Measurements from ENCODE around the gene STK24.

The STK24 gene

DNA sequence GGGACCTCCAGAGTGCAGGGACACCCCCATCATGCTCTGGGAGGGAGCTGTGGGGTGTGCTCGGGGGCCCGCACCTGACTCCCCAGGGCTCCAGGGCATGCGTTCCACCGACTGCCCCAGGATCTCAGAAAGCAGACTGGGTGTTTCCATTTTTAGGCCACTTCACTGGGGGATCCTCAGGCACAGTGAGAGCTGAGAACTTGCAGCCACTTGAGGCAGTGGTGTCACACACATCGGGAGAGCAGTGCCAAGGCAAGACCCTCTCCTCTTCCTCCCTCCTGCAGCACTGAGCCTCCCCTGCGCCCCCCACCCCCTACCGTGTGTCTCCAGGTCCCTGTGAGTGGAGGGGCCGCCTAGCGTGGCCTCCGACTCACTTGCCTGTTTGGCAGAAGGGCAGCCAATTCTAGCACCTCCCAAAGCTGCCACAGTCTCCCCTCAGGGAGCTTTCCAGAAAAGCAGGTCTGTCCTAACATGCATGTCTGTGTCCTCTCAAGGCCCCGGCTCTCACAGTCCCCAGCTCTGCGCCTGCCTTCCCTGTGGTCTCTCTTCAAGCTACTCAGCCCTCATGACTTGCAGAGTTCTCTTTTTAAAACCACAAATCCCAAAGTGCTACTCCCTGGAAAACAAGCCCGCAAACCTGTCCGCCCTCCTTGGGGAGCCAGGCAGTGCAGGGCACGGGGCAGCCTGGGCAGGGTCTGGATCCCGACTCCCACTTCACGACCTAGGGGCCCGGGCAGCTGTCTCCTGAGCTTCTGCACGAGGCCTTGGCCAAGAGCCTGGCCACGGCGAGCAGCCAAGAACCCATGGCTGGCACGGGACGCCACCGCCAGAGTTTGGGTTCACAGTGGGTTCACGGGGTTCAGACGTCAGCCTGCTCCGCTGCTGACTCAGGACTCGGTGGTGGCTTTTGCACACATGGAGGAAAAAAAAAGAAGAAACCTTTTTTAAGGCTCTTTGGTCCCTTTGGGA lies 94.1 kb downstream of the STK24 start:
- peak; percentile 58 for DNase-seq
- H3K27ac ChIP-seq, result no peak overlapping the region
- H3K27me3 ChIP-seq (ENCODE audit: insufficient read depth, low read depth, severe bottlenecking), result no peaks in the 10 kb centered on the region
- H3K4me3 ChIP-seq (ENCODE audit: low read depth, low read length), result no peak overlapping the region
- TF ChIP-seq, protein P1, sequence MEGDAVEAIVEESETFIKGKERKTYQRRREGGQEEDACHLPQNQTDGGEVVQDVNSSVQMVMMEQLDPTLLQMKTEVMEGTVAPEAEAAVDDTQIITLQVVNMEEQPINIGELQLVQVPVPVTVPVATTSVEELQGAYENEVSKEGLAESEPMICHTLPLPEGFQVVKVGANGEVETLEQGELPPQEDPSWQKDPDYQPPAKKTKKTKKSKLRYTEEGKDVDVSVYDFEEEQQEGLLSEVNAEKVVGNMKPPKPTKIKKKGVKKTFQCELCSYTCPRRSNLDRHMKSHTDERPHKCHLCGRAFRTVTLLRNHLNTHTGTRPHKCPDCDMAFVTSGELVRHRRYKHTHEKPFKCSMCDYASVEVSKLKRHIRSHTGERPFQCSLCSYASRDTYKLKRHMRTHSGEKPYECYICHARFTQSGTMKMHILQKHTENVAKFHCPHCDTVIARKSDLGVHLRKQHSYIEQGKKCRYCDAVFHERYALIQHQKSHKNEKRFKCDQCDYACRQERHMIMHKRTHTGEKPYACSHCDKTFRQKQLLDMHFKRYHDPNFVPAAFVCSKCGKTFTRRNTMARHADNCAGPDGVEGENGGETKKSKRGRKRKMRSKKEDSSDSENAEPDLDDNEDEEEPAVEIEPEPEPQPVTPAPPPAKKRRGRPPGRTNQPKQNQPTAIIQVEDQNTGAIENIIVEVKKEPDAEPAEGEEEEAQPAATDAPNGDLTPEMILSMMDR (IDR thresholded peaks at IDR 0.05; ENCODE audit: low read depth, low read length), result peak; percentile 89
- no peaks in the 10 kb centered on the region for H3K9me3 ChIP-seq (ENCODE audit: severe bottlenecking)
- H3K36me3 ChIP-seq, result peaks cover 5% of the 10 kb centered on the region; the same call in 1 of the 2 replicates

DNA sequence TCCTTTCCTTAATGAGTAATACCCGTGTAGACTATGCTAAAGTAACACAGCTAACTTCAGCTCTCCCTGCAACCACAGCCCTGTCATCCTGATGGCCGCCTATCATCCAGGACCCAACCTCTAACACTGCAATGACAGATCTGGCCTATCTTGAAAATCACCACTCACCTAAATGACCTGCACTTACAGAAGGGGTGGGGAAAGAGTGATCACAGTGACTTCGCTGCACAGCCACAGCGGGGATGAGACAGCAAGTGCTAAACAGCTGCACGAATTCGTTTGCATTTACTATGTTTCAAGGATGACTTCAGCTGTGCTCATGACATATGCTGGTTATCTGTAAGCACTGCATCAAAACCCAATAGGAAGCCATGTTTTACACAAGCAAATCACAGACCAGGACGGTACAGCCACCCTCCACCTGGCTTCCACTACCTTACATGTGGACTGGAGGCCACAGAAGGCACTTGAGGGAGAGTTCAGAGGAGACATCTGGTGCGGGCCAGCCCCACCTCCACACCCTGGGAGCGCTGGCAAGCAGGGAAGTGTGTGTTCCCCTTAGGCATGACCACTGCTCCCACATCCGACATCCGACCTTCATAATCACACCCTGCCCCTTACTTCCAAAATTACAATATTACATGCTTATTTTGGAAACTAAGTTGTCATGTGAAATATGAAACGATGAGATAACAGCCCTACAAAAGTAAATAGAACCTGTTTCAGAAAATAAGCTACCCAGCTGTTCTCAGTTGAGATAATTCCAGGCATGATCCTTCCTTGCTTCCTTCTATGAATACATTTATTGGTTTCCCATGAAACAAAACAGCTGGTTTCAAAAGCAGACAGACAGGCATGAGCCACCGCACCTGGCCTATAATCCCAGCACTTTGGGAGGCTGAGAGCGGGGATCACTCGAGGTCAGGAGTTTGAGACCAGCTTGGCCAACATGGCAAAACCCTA lies 95.7 kb downstream of the STK24 start:
- Histone ChIP-seq H3K27ac (peak overlapping the region; percentile 31), H3K36me3 (peaks cover 9% of the 10 kb centered on the region), H3K9me3 (ENCODE audit: severe bottlenecking) (no peaks in the 10 kb centered on the region), H3K4me3 (ENCODE audit: low read depth, low read length) (no peak overlapping the region), H3K27me3 (ENCODE audit: insufficient read depth, low read depth, severe bottlenecking) (no peaks in the 10 kb centered on the region)
- DNase-seq, result peak; percentile 72
- TF ChIP-seq, protein P1 (IDR thresholded peaks at IDR 0.05; ENCODE audit: low read depth, low read length), result no peak

DNA sequence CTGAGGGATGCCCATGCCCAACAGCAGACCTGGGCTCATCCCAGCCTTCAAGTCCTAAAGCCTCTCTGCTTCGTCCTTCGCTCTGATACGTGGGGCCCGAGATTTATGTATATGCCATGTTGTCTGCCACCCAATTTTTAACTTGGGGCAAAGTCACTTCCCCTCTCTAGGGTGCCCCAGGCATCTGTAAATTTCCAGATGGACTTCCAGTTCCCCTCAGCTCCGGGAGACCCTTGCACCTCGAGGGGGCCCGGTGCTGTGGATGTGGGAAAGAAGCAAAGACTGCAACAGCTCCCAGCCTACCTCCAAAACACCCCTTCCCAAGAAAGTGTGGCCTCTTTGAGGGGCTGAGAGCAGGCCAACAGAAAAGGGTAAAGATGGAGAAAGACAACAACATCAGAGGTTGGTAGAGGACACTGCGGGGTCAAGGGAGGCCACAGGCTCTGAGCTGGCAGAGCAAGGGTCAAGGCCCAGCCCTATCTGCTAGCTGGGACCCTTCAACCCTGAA lies 97.4 kb downstream of the STK24 start:
- Histone ChIP-seq H3K36me3 (peaks cover 16% of the 10 kb centered on the region), H3K4me3 (ENCODE audit: low read depth, low read length) (no peak overlapping the region), H3K9me3 (ENCODE audit: severe bottlenecking) (no peaks in the 10 kb centered on the region), H3K27ac (peak overlapping the region; percentile 71), H3K27me3 (ENCODE audit: insufficient read depth, low read depth, severe bottlenecking) (no peaks in the 10 kb centered on the region)
- DNase-seq, result no peak
- TF ChIP-seq, protein P1 (IDR thresholded peaks at IDR 0.05; ENCODE audit: low read depth, low read length), result no peak

DNA sequence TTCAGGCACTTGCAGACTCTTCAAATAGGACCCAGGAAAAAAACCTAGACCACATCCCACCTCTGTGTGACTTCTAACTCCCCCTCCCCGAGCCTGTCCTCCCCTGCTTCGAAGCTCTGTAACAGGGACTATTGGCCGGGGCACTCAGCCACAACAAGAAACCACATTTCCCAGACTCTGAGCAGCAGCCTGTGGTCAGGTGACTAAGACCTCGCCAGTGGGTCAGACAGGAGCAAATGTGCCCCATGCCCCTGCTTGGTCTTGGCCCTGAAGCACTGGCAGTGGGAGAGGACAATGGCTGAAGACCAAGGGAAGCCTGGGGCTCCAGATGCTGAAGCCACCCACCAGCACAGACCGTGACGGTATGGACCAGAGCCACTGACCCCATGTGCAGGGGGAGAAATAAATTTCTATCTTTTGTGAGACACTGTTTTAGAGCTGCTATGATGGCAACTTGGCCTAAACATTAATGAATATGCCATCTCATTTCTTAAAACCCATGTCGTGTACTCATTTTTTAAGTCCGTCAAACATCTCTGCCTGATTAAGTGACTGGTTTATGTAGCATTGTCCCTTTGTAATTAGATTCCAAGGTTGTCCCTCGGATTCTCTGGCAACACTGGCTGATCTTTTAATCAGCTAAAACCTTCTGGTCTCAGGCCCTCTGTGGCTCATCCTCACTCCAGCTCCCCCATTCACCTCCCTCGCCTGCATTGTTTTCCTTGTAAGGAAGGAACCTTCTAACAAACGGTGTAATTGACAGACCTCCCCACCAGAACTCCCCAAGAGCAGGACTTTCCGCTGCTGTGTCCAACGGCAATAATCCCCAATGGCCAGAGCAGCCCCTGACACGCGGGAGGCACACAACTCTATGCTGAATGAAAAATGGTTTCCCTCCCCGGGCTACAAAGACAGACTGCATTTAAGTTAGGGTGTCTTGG lies 98.4 kb downstream of the STK24 start:
- no peaks in the 10 kb centered on the region for H3K9me3 ChIP-seq (ENCODE audit: severe bottlenecking)
- peak overlapping the region; percentile 71 for H3K27ac ChIP-seq
- peaks cover 24% of the 10 kb centered on the region for H3K36me3 ChIP-seq
- peak overlapping the region; percentile 28 for H3K4me3 ChIP-seq (ENCODE audit: low read depth, low read length)
- peak; percentile 97 for DNase-seq
- no peaks in the 10 kb centered on the region for H3K27me3 ChIP-seq (ENCODE audit: insufficient read depth, low read depth, severe bottlenecking)
- TF ChIP-seq, protein P1 (IDR thresholded peaks at IDR 0.05; ENCODE audit: low read depth, low read length), result peak; percentile 31; the same call in 1 of the 2 replicates

DNA sequence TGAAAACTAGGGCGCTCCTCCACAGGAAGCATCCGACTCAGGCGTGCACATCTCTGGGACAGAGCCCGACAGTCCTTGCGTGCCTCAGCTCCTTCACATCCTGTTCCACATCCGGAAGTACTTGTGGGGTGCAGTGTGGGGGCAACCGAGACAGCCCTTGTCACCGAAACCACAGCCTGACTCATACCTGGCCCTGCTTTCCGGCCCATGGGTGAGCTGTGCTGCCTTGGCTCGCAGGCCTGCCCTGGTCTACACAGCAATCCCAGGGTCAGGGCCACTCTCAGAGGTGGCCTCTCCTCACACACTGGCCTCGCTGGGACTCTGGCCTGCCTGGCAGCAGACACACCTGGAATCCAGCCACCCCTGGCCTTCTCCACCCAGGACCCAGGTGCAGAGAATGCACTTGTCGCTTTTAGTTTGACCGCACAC lies 100.4 kb downstream of the STK24 start:
- no peak for DNase-seq
- peaks cover 38% of the 10 kb centered on the region for H3K36me3 ChIP-seq

More for the DNA sequence above, 100.4 kb downstream of the STK24 start:
- no peak overlapping the region; the same call in 1 of the 2 replicates for H3K27ac ChIP-seq
- no peak overlapping the region for H3K4me3 ChIP-seq (ENCODE audit: low read depth, low read length)
- TF ChIP-seq, protein P1 (IDR thresholded peaks at IDR 0.05; ENCODE audit: low read depth, low read length), result no peak
- no peaks in the 10 kb centered on the region for H3K27me3 ChIP-seq (ENCODE audit: insufficient read depth, low read depth, severe bottlenecking)
- H3K9me3 ChIP-seq (ENCODE audit: severe bottlenecking), result no peaks in the 10 kb centered on the region
